ENCODE measurements around the gene SCRT2. TPM values are rescaled to one million over a fixed set of nuclear protein-coding genes. Genes with fewer than 3 reads are reported as not detected.

The SCRT2 gene
- total RNA-seq, 4 donors from 2014 or later: not detected

- 94 to 98% methylated on average over 4 of the region's 4 CpGs for WGBS, 2 donors
- Histone ChIP-seq H3K4me3 (replicated peaks in 1 of 3) (no peak overlapping the region), H3K9me3 (no peaks in the 10 kb centered on the region), H3K27ac (no peak overlapping the region), H3K4me1 (no peaks in the 10 kb centered on the region), H3K27me3 (no peaks in the 10 kb centered on the region), H3K36me3 (no peaks in the 10 kb centered on the region)
- intact Hi-C loops (cut with DNase I): no loop called here
- TF ChIP-seq POLR2A (IDR thresholded peaks at IDR 0.05): no peak
- TF ChIP-seq CTCF (IDR thresholded peaks at IDR 0.05): no peak
- DNase-seq: no peak
These were observed 50.2 kb downstream of the SCRT2 start for GRCh38 chr20:625360-625932.

GRCh38 chr20:623704-624103, 51.9 kb downstream of the SCRT2 start:
- Histone ChIP-seq H3K9me3 (no peaks in the 10 kb centered on the region), H3K27ac (no peak overlapping the region), H3K4me3 (replicated peaks in 1 of 3) (no peak overlapping the region), H3K27me3 (no peaks in the 10 kb centered on the region), H3K4me1 (no peaks in the 10 kb centered on the region), H3K36me3 (no peaks in the 10 kb centered on the region)
- no peak for TF ChIP-seq CTCF (IDR thresholded peaks at IDR 0.05)
- DNase-seq: no peak
- intact Hi-C loops (cut with DNase I): no loop called here
- WGBS, 2 donors: 73 to 78% methylated on average over 4 of the region's 4 CpGs

- intact Hi-C loops (cut with DNase I): no loop called here
- no peaks in the 10 kb centered on the region for H3K4me1 ChIP-seq
- H3K36me3 ChIP-seq: no peaks in the 10 kb centered on the region
- no peak overlapping the region for H3K27ac ChIP-seq
- DNase-seq: no peak
- TF ChIP-seq POLR2A (IDR thresholded peaks at IDR 0.05) (no peak), CTCF (IDR thresholded peaks at IDR 0.05) (no peak)
- 32 to 50% methylated on average over 2 to 4 of the region's 4 CpGs for WGBS, 2 donors
- H3K27me3 ChIP-seq: no peaks in the 10 kb centered on the region
- H3K4me3 ChIP-seq (replicated peaks in 1 of 3): no peak overlapping the region
- no peaks in the 10 kb centered on the region for H3K9me3 ChIP-seq
These were observed 52.6 kb downstream of the SCRT2 start for GRCh38 chr20:623021-623420.

GRCh38 chr20:622161-622560, 53.4 kb downstream of the SCRT2 start:
- WGBS, 2 donors: 79 to 82% methylated on average over 7 of the region's 7 CpGs
- Histone ChIP-seq H3K36me3 (no peaks in the 10 kb centered on the region), H3K9me3 (no peaks in the 10 kb centered on the region), H3K27me3 (no peaks in the 10 kb centered on the region), H3K4me3 (replicated peaks in 1 of 3) (no peak overlapping the region), H3K27ac (no peak overlapping the region), H3K4me1 (no peaks in the 10 kb centered on the region)
- TF ChIP-seq POLR2A (IDR thresholded peaks at IDR 0.05): no peak
- no peak for TF ChIP-seq CTCF (IDR thresholded peaks at IDR 0.05)
- intact Hi-C loops (cut with DNase I): no loop called here
- DNase-seq: no peak

GRCh38 chr20:621125-621756, 54.4 kb downstream of the SCRT2 start:
- WGBS, 2 donors: 40 to 47% methylated on average over 5 of the region's 5 CpGs
- no peaks in the 10 kb centered on the region for H3K9me3 ChIP-seq
- TF ChIP-seq POLR2A (IDR thresholded peaks at IDR 0.05): no peak
- no peak for TF ChIP-seq CTCF (IDR thresholded peaks at IDR 0.05)
- intact Hi-C loops (cut with DNase I): no loop called here
- H3K27ac ChIP-seq: no peak overlapping the region
- H3K27me3 ChIP-seq: no peaks in the 10 kb centered on the region
- H3K36me3 ChIP-seq: no peaks in the 10 kb centered on the region
- H3K4me3 ChIP-seq (replicated peaks in 1 of 3): no peak overlapping the region
- no peak for DNase-seq
- no peaks in the 10 kb centered on the region for H3K4me1 ChIP-seq

Measured in thyroid gland (tissue), 4 donors.